Ovary (tissue), 3 donors: ENCODE data around the gene DOCK4.

Experiments used
- EP300 ChIP-seq: sonication (generic); formaldehyde crosslinking; IDR thresholded peaks from one replicate; pipeline ENCODE4 v1.6.1; 2017; ENCODE audit warnings: antibody characterized with exemption
- POLR2A ChIP-seq: fragments of 450-650 bp; IDR thresholded peaks from one replicate; pipeline ENCODE4 v1.6.1; 2017; ENCODE audit warnings: antibody characterized with exemption, mild to moderate bottlenecking, moderate library complexity
- TF ChIP-seq, protein P1 (sequence below), 3 donors: fragments of 450-650 bp in 2 of 3; fragments of 200-600 bp in 1 of 3; IDR thresholded peaks; one replicate each; pipeline versions ENCODE4 v1.5.1 to v1.8.0; 2016 to 2022; ENCODE audit warnings: antibody characterized with exemption in 3 of 3, mild to moderate bottlenecking in 1 of 3
- donor health status: DM: no; HTN: no; CAD: no.

GRCh38 chr7:112154690-112155089 is 51.5 kb downstream of the DOCK4 start:
- TF ChIP-seq, protein P1, sequence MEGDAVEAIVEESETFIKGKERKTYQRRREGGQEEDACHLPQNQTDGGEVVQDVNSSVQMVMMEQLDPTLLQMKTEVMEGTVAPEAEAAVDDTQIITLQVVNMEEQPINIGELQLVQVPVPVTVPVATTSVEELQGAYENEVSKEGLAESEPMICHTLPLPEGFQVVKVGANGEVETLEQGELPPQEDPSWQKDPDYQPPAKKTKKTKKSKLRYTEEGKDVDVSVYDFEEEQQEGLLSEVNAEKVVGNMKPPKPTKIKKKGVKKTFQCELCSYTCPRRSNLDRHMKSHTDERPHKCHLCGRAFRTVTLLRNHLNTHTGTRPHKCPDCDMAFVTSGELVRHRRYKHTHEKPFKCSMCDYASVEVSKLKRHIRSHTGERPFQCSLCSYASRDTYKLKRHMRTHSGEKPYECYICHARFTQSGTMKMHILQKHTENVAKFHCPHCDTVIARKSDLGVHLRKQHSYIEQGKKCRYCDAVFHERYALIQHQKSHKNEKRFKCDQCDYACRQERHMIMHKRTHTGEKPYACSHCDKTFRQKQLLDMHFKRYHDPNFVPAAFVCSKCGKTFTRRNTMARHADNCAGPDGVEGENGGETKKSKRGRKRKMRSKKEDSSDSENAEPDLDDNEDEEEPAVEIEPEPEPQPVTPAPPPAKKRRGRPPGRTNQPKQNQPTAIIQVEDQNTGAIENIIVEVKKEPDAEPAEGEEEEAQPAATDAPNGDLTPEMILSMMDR (IDR thresholded peaks at IDR 0.05), result no peak
- TF ChIP-seq POLR2A (no peak), EP300 (no peak)
